ENCODE measurements around the gene RNF213.

DNA sequence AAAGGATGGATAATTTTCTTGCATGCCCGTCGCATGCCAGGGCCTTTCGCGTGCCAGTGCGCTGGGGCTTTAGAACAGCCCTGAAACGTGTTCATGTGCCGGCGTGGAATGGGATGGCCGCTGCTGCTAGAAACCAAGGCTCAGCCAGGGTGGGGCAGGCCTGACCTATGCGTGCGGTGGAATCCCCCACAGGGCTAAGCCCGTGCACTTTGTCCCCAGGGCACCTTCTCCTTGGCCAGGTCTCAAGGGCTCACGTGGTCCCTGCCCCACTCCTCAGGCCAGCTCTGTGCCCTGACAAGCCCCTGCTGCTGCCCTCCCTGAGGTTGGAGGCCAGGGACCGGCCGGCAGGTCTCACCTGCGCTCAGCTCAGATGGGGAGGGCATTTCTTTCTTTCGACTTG is 13.1 kb upstream of the RNF213 start:
- TF ChIP-seq, protein P1, sequence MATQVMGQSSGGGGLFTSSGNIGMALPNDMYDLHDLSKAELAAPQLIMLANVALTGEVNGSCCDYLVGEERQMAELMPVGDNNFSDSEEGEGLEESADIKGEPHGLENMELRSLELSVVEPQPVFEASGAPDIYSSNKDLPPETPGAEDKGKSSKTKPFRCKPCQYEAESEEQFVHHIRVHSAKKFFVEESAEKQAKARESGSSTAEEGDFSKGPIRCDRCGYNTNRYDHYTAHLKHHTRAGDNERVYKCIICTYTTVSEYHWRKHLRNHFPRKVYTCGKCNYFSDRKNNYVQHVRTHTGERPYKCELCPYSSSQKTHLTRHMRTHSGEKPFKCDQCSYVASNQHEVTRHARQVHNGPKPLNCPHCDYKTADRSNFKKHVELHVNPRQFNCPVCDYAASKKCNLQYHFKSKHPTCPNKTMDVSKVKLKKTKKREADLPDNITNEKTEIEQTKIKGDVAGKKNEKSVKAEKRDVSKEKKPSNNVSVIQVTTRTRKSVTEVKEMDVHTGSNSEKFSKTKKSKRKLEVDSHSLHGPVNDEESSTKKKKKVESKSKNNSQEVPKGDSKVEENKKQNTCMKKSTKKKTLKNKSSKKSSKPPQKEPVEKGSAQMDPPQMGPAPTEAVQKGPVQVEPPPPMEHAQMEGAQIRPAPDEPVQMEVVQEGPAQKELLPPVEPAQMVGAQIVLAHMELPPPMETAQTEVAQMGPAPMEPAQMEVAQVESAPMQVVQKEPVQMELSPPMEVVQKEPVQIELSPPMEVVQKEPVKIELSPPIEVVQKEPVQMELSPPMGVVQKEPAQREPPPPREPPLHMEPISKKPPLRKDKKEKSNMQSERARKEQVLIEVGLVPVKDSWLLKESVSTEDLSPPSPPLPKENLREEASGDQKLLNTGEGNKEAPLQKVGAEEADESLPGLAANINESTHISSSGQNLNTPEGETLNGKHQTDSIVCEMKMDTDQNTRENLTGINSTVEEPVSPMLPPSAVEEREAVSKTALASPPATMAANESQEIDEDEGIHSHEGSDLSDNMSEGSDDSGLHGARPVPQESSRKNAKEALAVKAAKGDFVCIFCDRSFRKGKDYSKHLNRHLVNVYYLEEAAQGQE (IDR thresholded peaks at IDR 0.05; ENCODE audit: insufficient replicate concordance, low read depth), result no peak
- TF ChIP-seq, protein P2, sequence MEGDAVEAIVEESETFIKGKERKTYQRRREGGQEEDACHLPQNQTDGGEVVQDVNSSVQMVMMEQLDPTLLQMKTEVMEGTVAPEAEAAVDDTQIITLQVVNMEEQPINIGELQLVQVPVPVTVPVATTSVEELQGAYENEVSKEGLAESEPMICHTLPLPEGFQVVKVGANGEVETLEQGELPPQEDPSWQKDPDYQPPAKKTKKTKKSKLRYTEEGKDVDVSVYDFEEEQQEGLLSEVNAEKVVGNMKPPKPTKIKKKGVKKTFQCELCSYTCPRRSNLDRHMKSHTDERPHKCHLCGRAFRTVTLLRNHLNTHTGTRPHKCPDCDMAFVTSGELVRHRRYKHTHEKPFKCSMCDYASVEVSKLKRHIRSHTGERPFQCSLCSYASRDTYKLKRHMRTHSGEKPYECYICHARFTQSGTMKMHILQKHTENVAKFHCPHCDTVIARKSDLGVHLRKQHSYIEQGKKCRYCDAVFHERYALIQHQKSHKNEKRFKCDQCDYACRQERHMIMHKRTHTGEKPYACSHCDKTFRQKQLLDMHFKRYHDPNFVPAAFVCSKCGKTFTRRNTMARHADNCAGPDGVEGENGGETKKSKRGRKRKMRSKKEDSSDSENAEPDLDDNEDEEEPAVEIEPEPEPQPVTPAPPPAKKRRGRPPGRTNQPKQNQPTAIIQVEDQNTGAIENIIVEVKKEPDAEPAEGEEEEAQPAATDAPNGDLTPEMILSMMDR (IDR thresholded peaks at IDR 0.05; ENCODE audit: insufficient read depth, low read length), result no peak
- TF ChIP-seq POLR2AphosphoS5 (IDR thresholded peaks at IDR 0.05; ENCODE audit: low read depth) (no peak), SPI1 (IDR thresholded peaks at IDR 0.05; ENCODE audit: borderline replicate concordance, low read depth) (no peak)
